CD14-positive monocyte (primary cell): ENCODE results near the gene PLA2G4D. TPM values are rescaled to one million over a fixed set of nuclear protein-coding genes. Genes with fewer than 3 reads are reported as not detected.

ENCODE experiments used
- DNase-seq, 3 donors: peaks; one replicate each; pipeline ENCODE4 v3.0.0-alpha.2; 2011 to 2022
- H2AFZ ChIP-seq: 2 replicates; pipeline ENCODE4 v1.6.0; 2012; ENCODE audit warnings: mild to moderate bottlenecking, low read depth, low read length, inconsistent platforms; ENCODE audit not compliant: insufficient read depth, poor library complexity, severe bottlenecking
- H3K27ac ChIP-seq, 2 donors: 1 replicate in 1 of 2; 2 replicates in 1 of 2; pipeline ENCODE4 v1.5.1; 2012 to 2013; ENCODE audit warnings: low read length in 2 of 2, control low read depth in 1 of 2, inconsistent platforms in 1 of 2, low read depth in 1 of 2, mild to moderate bottlenecking in 1 of 2
- H3K27me3 ChIP-seq, 2 donors: one replicate each; pipeline versions ENCODE4 v1.6.0 to v1.6.1; 2011 to 2013; ENCODE audit warnings: low read length in 2 of 2; ENCODE audit not compliant: control insufficient read depth in 2 of 2, insufficient read depth in 2 of 2
- H3K36me3 ChIP-seq, 2 donors: replicated peaks in 1 of 2; 1 replicate in 1 of 2; 2 replicates in 1 of 2; pipeline versions ENCODE4 v1.5.1 to v1.6.1; 2012 to 2013; ENCODE audit warnings: low read length in 2 of 2, control low read depth in 1 of 2, inconsistent platforms in 1 of 2, mild to moderate bottlenecking in 1 of 2; ENCODE audit not compliant: insufficient read depth in 2 of 2, control insufficient read depth in 1 of 2
- H3K4me1 ChIP-seq, 2 donors: 1 replicate in 1 of 2; 2 replicates in 1 of 2; pipeline versions ENCODE4 v1.5.1 to v1.6.1; 2012 to 2013; ENCODE audit warnings: low read length in 2 of 2, control low read depth in 1 of 2, inconsistent platforms in 1 of 2, mild to moderate bottlenecking in 1 of 2, moderate library complexity in 1 of 2; ENCODE audit not compliant: insufficient read depth in 2 of 2, control insufficient read depth in 1 of 2
- H3K4me2 ChIP-seq: replicated peaks from 2 replicates; pipeline ENCODE3; 2012; ENCODE audit warnings: low read length, moderate library complexity, mild to moderate bottlenecking; ENCODE audit not compliant: poor library complexity, severe bottlenecking; ENCODE audit errors: extremely low read depth
- H3K4me3 ChIP-seq, 3 experiments: fragments of 200-600 bp in 1 of 3; sonication (generic) in 1 of 3; replicated peaks in 1 of 3; 1 replicate in 2 of 3; 2 replicates in 1 of 3; pipeline ENCODE4 v1.5.1; 2011 to 2013; ENCODE audit warnings: low read length in 3 of 3, mild to moderate bottlenecking in 3 of 3, control low read depth in 2 of 3, low read depth in 2 of 3, inconsistent platforms in 1 of 3, moderate library complexity in 1 of 3
- H3K79me2 ChIP-seq: 2 replicates; pipeline ENCODE4 v1.6.0; 2012; ENCODE audit warnings: mild to moderate bottlenecking, control low read depth, inconsistent platforms, low read length, moderate library complexity; ENCODE audit not compliant: insufficient read depth
- H3K9ac ChIP-seq: 2 replicates; pipeline ENCODE4 v1.6.0; 2017; ENCODE audit warnings: low read length, mild to moderate bottlenecking; ENCODE audit not compliant: insufficient read depth, poor library complexity, severe bottlenecking
- H3K9me3 ChIP-seq, 2 donors: replicated peaks in 1 of 2; 1 replicate in 1 of 2; 2 replicates in 1 of 2; pipeline versions ENCODE4 v1.5.1 to v1.6.1; 2012 to 2013; ENCODE audit warnings: low read length in 2 of 2, control low read depth in 1 of 2; ENCODE audit not compliant: control insufficient read depth in 1 of 2, insufficient read depth in 1 of 2
- H4K20me1 ChIP-seq: 2 replicates; pipeline ENCODE4 v1.6.0; 2012; ENCODE audit warnings: mild to moderate bottlenecking, low read length, control low read depth, moderate library complexity; ENCODE audit not compliant: insufficient read depth
- H3K27ac Mint-ChIP-seq, 7 donors: one replicate each; pipeline ENCODE4 v1.8.0; 2020; ENCODE audit warnings: mild to moderate bottlenecking in 7 of 7, mixed read lengths in 7 of 7, moderate library complexity in 6 of 7, inconsistent platforms in 2 of 7
- H3K27me3 Mint-ChIP-seq, 3 donors: one replicate each; pipeline ENCODE4 v1.8.0; 2021 to 2022; ENCODE audit warnings: low read depth in 3 of 3, mild to moderate bottlenecking in 3 of 3, mixed read lengths in 3 of 3, moderate library complexity in 3 of 3, inconsistent platforms in 1 of 3
- H3K36me3 Mint-ChIP-seq, 2 donors: one replicate each; pipeline ENCODE4 v1.8.0; 2020; ENCODE audit warnings: mixed read lengths in 2 of 2, inconsistent platforms in 1 of 2, mild to moderate bottlenecking in 1 of 2
- H3K4me1 Mint-ChIP-seq: one replicate; pipeline ENCODE4 v1.8.0; 2020; ENCODE audit warnings: mild to moderate bottlenecking, mixed read lengths
- H3K4me3 Mint-ChIP-seq, 2 donors: one replicate each; pipeline ENCODE4 v1.8.0; 2020; ENCODE audit warnings: mild to moderate bottlenecking in 2 of 2, mixed read lengths in 2 of 2, moderate library complexity in 1 of 2
- H3K9me3 Mint-ChIP-seq, 7 donors: one replicate each; pipeline ENCODE4 v1.8.0; 2020 to 2022; ENCODE audit warnings: mixed read lengths in 7 of 7, mild to moderate bottlenecking in 6 of 7, moderate library complexity in 6 of 7, inconsistent platforms in 2 of 7
- CTCF ChIP-seq: fragments of 200-600 bp; IDR thresholded peaks from one replicate; pipeline ENCODE4 v1.8.0; 2022; ENCODE audit warnings: antibody characterized with exemption, mild to moderate bottlenecking
- WGBS: methylation state at CpG from one replicate; pipeline ENCODE4 v1.1.5; 2013; ENCODE audit warnings: missing lambda C conversion rate; ENCODE audit not compliant: insufficient coverage; 5-methylcytosine and 5-hydroxymethylcytosine counted together
- intact Hi-C, 2 donors: fragments of 100-400 bp; cut with micrococcal nuclease; formaldehyde crosslinking; loops; one replicate each; pipeline versions ENCODE4 v1.15.0 to v1.15.1; 2023
- polyA plus RNA-seq, 3 donors: library from polyadenylated mRNA; depleted of rRNA in 1 of 3; unstranded in 2 of 3; stranded (reverse) in 1 of 3; fragments of 300-500 nt in 2 of 3; fragments of >200 nt in 1 of 3; fragmentation: Illumina TruSeq in 2 of 3; gene quantifications; 1 replicate in 2 of 3; 2 replicates in 1 of 3; pipeline ENCODE4 v1.2.3, GENCODE V29; 2012 to 2021

The PLA2G4D gene
- polyA plus RNA-seq, 3 donors = not detected

GRCh38 chr15:42080186-42080918 lies 14.0 kb downstream of the PLA2G4D start:
- Histone ChIP-seq H4K20me1 (no peaks in the 10 kb centered on the region), H2AFZ (no peak overlapping the region), H3K27ac (no peak overlapping the region), H3K79me2 (no peaks in the 10 kb centered on the region), H3K9me3 (no peaks in the 10 kb centered on the region), H3K4me1 (peaks cover 11% of the 10 kb centered on the region in 2 donors), H3K27me3 (no peaks in the 10 kb centered on the region), H3K4me3 (no peak overlapping the region), H3K36me3 (no peaks in the 10 kb centered on the region), H3K4me2 (no peak overlapping the region), H3K9ac (no peak overlapping the region)
- Mint-ChIP-seq H3K27me3 (peaks cover 0 to 8% (median 5%) of the 10 kb centered on the region in 3 donors), H3K36me3 (no peaks in the 10 kb centered on the region), H3K4me3 (no peak overlapping the region), H3K4me1 (peaks cover 13% of the 10 kb centered on the region), H3K27ac (no peak overlapping the region), H3K9me3 (peaks cover 0 to 3% (median 0%) of the 10 kb centered on the region in 7 donors)
- TF ChIP-seq CTCF = no peak
- DNase-seq = no peak
- intact Hi-C loops = loop anchor here in 1 of 2 donors (10.0 kb wide), 1 partner anchor 96 kb away; no protein-coding TSS in a partner anchor
- 64% methylated on average over 14 of the region's 18 CpGs for WGBS

- Histone ChIP-seq H3K9ac (no peak overlapping the region), H3K36me3 (no peaks in the 10 kb centered on the region), H3K4me3 (no peak overlapping the region), H3K27me3 (no peaks in the 10 kb centered on the region), H3K4me1 (peaks cover 3 to 5% of the 10 kb centered on the region in 2 donors), H3K27ac (no peak overlapping the region), H4K20me1 (no peaks in the 10 kb centered on the region), H3K79me2 (no peaks in the 10 kb centered on the region), H2AFZ (no peak overlapping the region), H3K4me2 (no peak overlapping the region), H3K9me3 (no peaks in the 10 kb centered on the region)
- Mint-ChIP-seq H3K9me3 (peaks cover 0 to 3% (median 0%) of the 10 kb centered on the region in 7 donors), H3K4me3 (no peak overlapping the region), H3K36me3 (no peaks in the 10 kb centered on the region), H3K27ac (no peak overlapping the region), H3K4me1 (peaks cover 5% of the 10 kb centered on the region), H3K27me3 (peaks cover 0 to 8% (median 2%) of the 10 kb centered on the region in 3 donors)
- intact Hi-C loops = no loop called here
- DNase-seq = no peak
- 87% methylated on average over 28 of the region's 31 CpGs for WGBS
- TF ChIP-seq CTCF = no peak
These were observed 14.9 kb downstream of the PLA2G4D start for GRCh38 chr15:42079401-42079908.
